HG03280 (cell line): ENCODE results near the gene TCP11L2.

Source experiments
- ATAC-seq: cut with Tn5 transposase; IDR thresholded peaks from one replicate; pipeline ENCODE4 v1.9.1; 2021; ENCODE audit warnings: mild to moderate bottlenecking, moderate library complexity; ENCODE audit not compliant: unreplicated experiment

Gene TCP11L2

GRCh38 chr12:106387848-106388377, 85.4 kb downstream of the TCP11L2 start:
- ATAC-seq: no peak

DNA sequence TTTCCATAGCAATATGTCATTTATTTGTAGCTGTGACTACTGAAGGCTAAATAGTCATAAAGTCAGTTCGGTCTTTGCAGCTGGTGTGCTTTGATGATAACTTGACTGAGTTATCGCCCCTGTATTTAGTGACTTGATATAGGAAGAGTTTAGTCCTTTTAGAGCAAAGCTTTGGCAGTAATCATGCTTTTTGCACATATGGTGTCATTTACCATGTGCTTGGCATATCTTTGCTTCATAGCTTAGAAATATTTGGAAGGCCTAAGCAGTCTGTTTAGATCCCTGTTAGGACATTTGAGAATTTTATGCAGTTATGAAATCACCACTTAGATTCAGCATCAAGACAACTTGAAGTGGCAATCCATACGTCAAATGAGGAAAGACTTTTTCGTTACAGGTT, 86.6 kb downstream of the TCP11L2 start:
- no peak for ATAC-seq

GRCh38 chr12:106392759-106393158, 90.2 kb downstream of the TCP11L2 start:
- no peak for ATAC-seq
